GM18517 (cell line): ENCODE data around the gene TRAF3IP3.
A peak's percentile ranks its signal among the peaks of the same experiment; 100 is the strongest.

Experiments used
- ATAC-seq: cut with Tn5 transposase; IDR thresholded peaks from one replicate; pipeline ENCODE4 v1.9.1; 2021; ENCODE audit warnings: mild to moderate bottlenecking, moderate library complexity; ENCODE audit not compliant: unreplicated experiment

The TRAF3IP3 gene

GRCh38 chr1:209823143-209824041, 67.5 kb downstream of the TRAF3IP3 start:
- peak; percentile 56 for ATAC-seq

- no peak for ATAC-seq
Measured at GRCh38 chr1:209825591-209826434, 70.0 kb downstream of the TRAF3IP3 start.

GRCh38 chr1:209827384-209828262, 71.8 kb downstream of the TRAF3IP3 start, which contains the start of gene UTP25:
TSS of gene UTP25 (plus strand) at chr1:209827972. CDS start at chr1:209828064, 92 bp downstream.
- peak; percentile 76 for ATAC-seq

DNA sequence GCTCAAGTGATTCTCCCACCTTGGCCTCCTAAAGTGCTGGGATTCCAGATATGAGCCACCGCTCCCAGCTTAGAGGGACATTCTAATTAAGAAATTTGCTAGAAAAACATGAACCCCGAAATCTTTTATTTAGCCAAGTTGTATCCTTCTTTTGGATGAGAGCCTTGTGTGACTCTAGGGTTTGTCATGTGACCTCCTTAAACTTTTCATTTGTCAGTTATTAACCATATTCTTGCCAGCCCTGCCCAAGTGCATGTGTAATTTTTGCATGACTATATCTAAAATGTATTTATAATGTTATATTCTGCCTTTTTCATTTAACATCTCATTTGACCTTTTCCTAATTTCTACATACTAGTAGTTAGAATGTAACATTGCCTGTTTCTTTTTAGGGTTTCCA, 73.9 kb downstream of the TRAF3IP3 start:
- no peak for ATAC-seq

DNA sequence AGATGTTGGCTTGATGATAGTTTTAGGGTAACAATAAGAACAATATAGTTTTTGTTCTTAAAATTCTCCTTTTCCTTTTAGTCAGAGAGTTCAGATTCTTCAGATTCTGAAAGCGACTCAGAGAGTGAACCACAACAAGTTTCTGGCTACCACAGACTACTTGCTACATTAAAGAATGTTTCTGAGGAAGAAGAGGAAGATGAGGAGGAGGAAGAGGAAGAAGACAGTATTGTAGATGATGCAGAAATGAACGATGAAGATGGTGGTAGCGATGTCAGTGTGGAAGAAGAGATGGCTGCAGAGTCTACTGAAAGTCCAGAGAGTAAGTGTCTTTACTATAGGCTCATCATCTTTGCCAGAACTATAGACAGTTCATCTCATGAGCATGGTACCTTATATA, 74.9 kb downstream of the TRAF3IP3 start:
- ATAC-seq: no peak

GRCh38 chr1:209831615-209832014, 75.8 kb downstream of the TRAF3IP3 start:
- no peak for ATAC-seq
